Measurements from ENCODE around the gene OSBP2.

- TF ChIP-seq CTCF (IDR thresholded peaks at IDR 0.05), result no peak
- no peak for TF ChIP-seq POLR2A (IDR thresholded peaks at IDR 0.05)
These were observed 165.8 kb downstream of the OSBP2 start for GRCh38 chr22:30860176-30861105.

Data from breast epithelium (tissue), 3 donors.